HEK293 (cell line): ENCODE data around the gene RIBC2.

ENCODE experiments used
- CTCF ChIA-PET: fragments of 350-600 bp; formaldehyde crosslinking; extraction: SDS; loops from one replicate; lab custom pipeline; 2021; ENCODE audit warnings: antibody characterized with exemption; lab: Yijun Ruan, JAX
- POLR2A ChIA-PET: fragments of 300-600 bp; formaldehyde crosslinking; extraction: SDS; loops from one replicate; lab custom pipeline; 2020; ENCODE audit warnings: antibody characterized with exemption, inconsistent platforms; lab: Yijun Ruan, JAX
- H3K27ac ChIP-seq: fragments of 200-500 bp; sonication (Bioruptor generic); 2 replicates; pipeline ENCODE4 v1.5.1; 2014; ENCODE audit warnings: low read depth, low read length, control low read depth, inconsistent platforms; ENCODE audit errors: extremely low read depth
- H3K36me3 ChIP-seq, 2 experiments: fragments of 200-500 bp in 1 of 2; sonication (Bioruptor generic) in 1 of 2; 1 replicate in 1 of 2; 2 replicates in 1 of 2; pipeline ENCODE4 v1.5.1; 2014 to 2017; ENCODE audit warnings: inconsistent platforms in 2 of 2, low read length in 2 of 2; ENCODE audit not compliant: control insufficient read depth in 2 of 2, insufficient read depth in 1 of 2
- H3K4me1 ChIP-seq: fragments of 200-500 bp; sonication (Bioruptor generic); 2 replicates; pipeline ENCODE4 v1.5.1; 2014; ENCODE audit warnings: mild to moderate bottlenecking, low read length, inconsistent platforms; ENCODE audit not compliant: control insufficient read depth, insufficient read depth
- H3K4me3 ChIP-seq: 2 replicates; pipeline ENCODE4 v1.5.1; 2011; ENCODE audit warnings: low read depth, mild to moderate bottlenecking, control low read depth, low read length, moderate library complexity
- H3K9me3 ChIP-seq: fragments of 200-500 bp; sonication (Bioruptor generic); 2 replicates; pipeline ENCODE4 v1.5.1; 2014; ENCODE audit warnings: low read depth, low read length, inconsistent platforms; ENCODE audit not compliant: control insufficient read depth, insufficient read depth
- GFI1B ChIP-seq: fragments of 450-650 bp; formaldehyde crosslinking; IDR thresholded peaks from 2 replicates; pipeline ENCODE4 v1.5.1; 2016; ENCODE audit warnings: missing biosample characterization, missing genetic modification characterization
- GLI4 ChIP-seq: fragments of 450-650 bp; formaldehyde crosslinking; IDR thresholded peaks from 2 replicates; pipeline ENCODE4 v1.5.1; 2016; ENCODE audit warnings: missing biosample characterization, missing genetic modification characterization
- SCRT1 ChIP-seq: fragments of 450-650 bp; formaldehyde crosslinking; IDR thresholded peaks from 2 replicates; pipeline ENCODE4 v1.5.1; 2016; ENCODE audit warnings: missing biosample characterization, missing genetic modification characterization, borderline replicate concordance
- SCRT2 ChIP-seq: fragments of 450-650 bp; formaldehyde crosslinking; IDR thresholded peaks from 2 replicates; pipeline ENCODE4 v1.5.1; 2016; ENCODE audit warnings: missing biosample characterization, missing genetic modification characterization
- SP2 ChIP-seq: fragments of 450-650 bp; formaldehyde crosslinking; IDR thresholded peaks from 2 replicates; pipeline ENCODE4 v1.5.1; 2016; ENCODE audit warnings: missing biosample characterization, missing genetic modification characterization
- WT1 ChIP-seq: fragments of 450-650 bp; formaldehyde crosslinking; IDR thresholded peaks from 2 replicates; pipeline ENCODE4 v1.5.1; 2016; ENCODE audit warnings: missing biosample characterization, missing genetic modification characterization
- YY1 ChIP-seq: fragments of 450-650 bp; formaldehyde crosslinking; IDR thresholded peaks from 2 replicates; pipeline ENCODE4 v1.5.1; 2018; ENCODE audit warnings: missing biosample characterization, missing genetic modification characterization
- ZBTB8A ChIP-seq: fragments of 450-650 bp; formaldehyde crosslinking; IDR thresholded peaks from 2 replicates; pipeline ENCODE4 v1.5.1; 2016; ENCODE audit warnings: missing biosample characterization, missing genetic modification characterization
- ZEB2 ChIP-seq: fragments of 450-650 bp; formaldehyde crosslinking; IDR thresholded peaks from 2 replicates; pipeline ENCODE4 v1.5.1; 2016; ENCODE audit warnings: missing biosample characterization, missing genetic modification characterization
- ZIC2 ChIP-seq: fragments of 450-650 bp; formaldehyde crosslinking; IDR thresholded peaks from 2 replicates; pipeline ENCODE4 v1.5.1; 2016; ENCODE audit warnings: missing biosample characterization, missing genetic modification characterization
- ZNF138 ChIP-seq: fragments of 450-650 bp; formaldehyde crosslinking; IDR thresholded peaks from 2 replicates; pipeline ENCODE4 v1.5.1; 2016; ENCODE audit warnings: missing biosample characterization, missing genetic modification characterization, borderline replicate concordance
- ZNF16 ChIP-seq: fragments of 450-650 bp; formaldehyde crosslinking; IDR thresholded peaks from 2 replicates; pipeline ENCODE4 v1.5.1; 2016; ENCODE audit warnings: low read depth, missing biosample characterization, missing genetic modification characterization
- ZNF24 ChIP-seq: fragments of 450-650 bp; formaldehyde crosslinking; IDR thresholded peaks from 2 replicates; pipeline ENCODE4 v1.5.1; 2016; ENCODE audit warnings: missing biosample characterization, missing genetic modification characterization
- ZNF391 ChIP-seq: fragments of 450-650 bp; formaldehyde crosslinking; IDR thresholded peaks from 2 replicates; pipeline ENCODE4 v1.5.1; 2016; ENCODE audit warnings: low read depth, missing biosample characterization, missing genetic modification characterization, borderline replicate concordance
- ZNF404 ChIP-seq: fragments of 450-650 bp; formaldehyde crosslinking; IDR thresholded peaks from 2 replicates; pipeline ENCODE4 v1.5.1; 2017; ENCODE audit warnings: missing biosample characterization, missing genetic modification characterization
- ZNF544 ChIP-seq: fragments of 450-650 bp; formaldehyde crosslinking; IDR thresholded peaks from 2 replicates; pipeline ENCODE4 v1.5.0; 2017; ENCODE audit warnings: missing biosample characterization, missing genetic modification characterization
- ZNF548 ChIP-seq: fragments of 450-650 bp; formaldehyde crosslinking; IDR thresholded peaks from 2 replicates; pipeline ENCODE4 v1.5.1; 2016; ENCODE audit warnings: missing biosample characterization, missing genetic modification characterization
- ZNF555 ChIP-seq: fragments of 450-650 bp; formaldehyde crosslinking; conservative IDR thresholded peaks from 2 replicates; pipeline ENCODE4 v1.5.1; 2017; ENCODE audit warnings: missing biosample characterization, mild to moderate bottlenecking, missing genetic modification characterization, inconsistent platforms
- ZNF560 ChIP-seq: fragments of 450-650 bp; formaldehyde crosslinking; IDR thresholded peaks from 2 replicates; pipeline ENCODE4 v1.5.1; 2017; ENCODE audit warnings: missing biosample characterization, missing genetic modification characterization, borderline replicate concordance
- ZNF571 ChIP-seq: fragments of 450-650 bp; formaldehyde crosslinking; IDR thresholded peaks from 2 replicates; pipeline ENCODE4 v1.5.0; 2017; ENCODE audit warnings: missing biosample characterization, missing genetic modification characterization
- ZNF670 ChIP-seq: fragments of 450-650 bp; formaldehyde crosslinking; IDR thresholded peaks from 2 replicates; pipeline ENCODE4 v1.5.1; 2016; ENCODE audit warnings: missing biosample characterization, missing genetic modification characterization, low read depth
- ZSCAN23 ChIP-seq: fragments of 450-650 bp; formaldehyde crosslinking; IDR thresholded peaks from 2 replicates; pipeline ENCODE4 v1.5.1; 2016; ENCODE audit warnings: missing biosample characterization, missing genetic modification characterization
- TF ChIP-seq, protein P1 (sequence below): fragments of 450-650 bp; formaldehyde crosslinking; conservative IDR thresholded peaks from 2 replicates; pipeline ENCODE4 v1.5.1; 2016; ENCODE audit warnings: low read depth, missing biosample characterization, missing genetic modification characterization
- TF ChIP-seq, protein P2 (sequence below): fragments of 450-650 bp; formaldehyde crosslinking; IDR thresholded peaks from 2 replicates; pipeline ENCODE4 v1.5.1; 2016; ENCODE audit warnings: missing biosample characterization, missing genetic modification characterization
- TF ChIP-seq, protein P3 (sequence below): fragments of 450-650 bp; formaldehyde crosslinking; IDR thresholded peaks from 2 replicates; pipeline ENCODE4 v1.5.1; 2017; ENCODE audit warnings: missing biosample characterization, missing genetic modification characterization

The RIBC2 gene

GRCh38 chr22:45456811-45457210 is 43.3 kb downstream of the RIBC2 start:
- ChIA-PET CTCF (no interaction called here), POLR2A (no interaction called here)
- no peaks in the 10 kb centered on the region for H3K9me3 ChIP-seq

GRCh38 chr22:45458532-45458931 is 45.0 kb downstream of the RIBC2 start:
- TF ChIP-seq ZNF548 (tag by site-specific recombination): peak; percentile 95
- no peak for TF ChIP-seq WT1 (tag by site-specific recombination)
- TF ChIP-seq, all 188 proteins: peak for 1
- POLR2A ChIA-PET: no interaction called here

More at GRCh38 chr22:45456811-45457210, 43.3 kb downstream of the RIBC2 start:
- TF ChIP-seq SP2 (tag by site-specific recombination) (no peak), ZNF544 (tag by site-specific recombination) (no peak), ZNF391 (no peak), ZIC2 (tag by site-specific recombination) (no peak), GFI1B (tag by site-specific recombination) (no peak), ZBTB8A (tag by site-specific recombination) (no peak), ZNF571 (tag by site-specific recombination) (no peak), ZNF560 (tag by site-specific recombination) (no peak), ZNF670 (tag by site-specific recombination) (no peak), ZEB2 (tag by site-specific recombination) (no peak), YY1 (tag by site-specific recombination) (no peak)
- TF ChIP-seq, protein P1, sequence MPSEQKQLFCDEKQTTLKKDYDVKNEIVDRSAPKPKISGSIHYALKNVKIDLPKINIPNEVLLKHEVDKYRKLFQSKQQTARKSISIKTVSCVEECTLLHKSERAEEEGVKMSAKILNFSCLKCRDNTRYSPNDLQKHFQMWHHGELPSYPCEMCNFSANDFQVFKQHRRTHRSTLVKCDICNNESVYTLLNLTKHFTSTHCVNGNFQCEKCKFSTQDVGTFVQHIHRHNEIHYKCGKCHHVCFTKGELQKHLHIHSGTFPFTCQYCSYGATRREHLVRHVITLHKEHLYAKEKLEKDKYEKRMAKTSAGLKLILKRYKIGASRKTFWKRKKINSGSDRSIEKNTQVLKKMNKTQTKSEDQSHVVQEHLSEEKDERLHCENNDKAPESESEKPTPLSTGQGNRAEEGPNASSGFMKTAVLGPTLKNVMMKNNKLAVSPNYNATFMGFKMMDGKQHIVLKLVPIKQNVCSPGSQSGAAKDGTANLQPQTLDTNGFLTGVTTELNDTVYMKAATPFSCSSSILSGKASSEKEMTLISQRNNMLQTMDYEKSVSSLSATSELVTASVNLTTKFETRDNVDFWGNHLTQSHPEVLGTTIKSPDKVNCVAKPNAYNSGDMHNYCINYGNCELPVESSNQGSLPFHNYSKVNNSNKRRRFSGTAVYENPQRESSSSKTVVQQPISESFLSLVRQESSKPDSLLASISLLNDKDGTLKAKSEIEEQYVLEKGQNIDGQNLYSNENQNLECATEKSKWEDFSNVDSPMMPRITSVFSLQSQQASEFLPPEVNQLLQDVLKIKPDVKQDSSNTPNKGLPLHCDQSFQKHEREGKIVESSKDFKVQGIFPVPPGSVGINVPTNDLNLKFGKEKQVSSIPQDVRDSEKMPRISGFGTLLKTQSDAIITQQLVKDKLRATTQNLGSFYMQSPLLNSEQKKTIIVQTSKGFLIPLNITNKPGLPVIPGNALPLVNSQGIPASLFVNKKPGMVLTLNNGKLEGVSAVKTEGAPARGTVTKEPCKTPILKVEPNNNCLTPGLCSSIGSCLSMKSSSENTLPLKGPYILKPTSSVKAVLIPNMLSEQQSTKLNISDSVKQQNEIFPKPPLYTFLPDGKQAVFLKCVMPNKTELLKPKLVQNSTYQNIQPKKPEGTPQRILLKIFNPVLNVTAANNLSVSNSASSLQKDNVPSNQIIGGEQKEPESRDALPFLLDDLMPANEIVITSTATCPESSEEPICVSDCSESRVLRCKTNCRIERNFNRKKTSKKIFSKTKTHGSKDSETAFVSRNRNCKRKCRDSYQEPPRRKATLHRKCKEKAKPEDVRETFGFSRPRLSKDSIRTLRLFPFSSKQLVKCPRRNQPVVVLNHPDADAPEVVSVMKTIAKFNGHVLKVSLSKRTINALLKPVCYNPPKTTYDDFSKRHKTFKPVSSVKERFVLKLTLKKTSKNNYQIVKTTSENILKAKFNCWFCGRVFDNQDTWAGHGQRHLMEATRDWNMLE (tag by site-specific recombination): no peak
- TF ChIP-seq, protein P2, sequence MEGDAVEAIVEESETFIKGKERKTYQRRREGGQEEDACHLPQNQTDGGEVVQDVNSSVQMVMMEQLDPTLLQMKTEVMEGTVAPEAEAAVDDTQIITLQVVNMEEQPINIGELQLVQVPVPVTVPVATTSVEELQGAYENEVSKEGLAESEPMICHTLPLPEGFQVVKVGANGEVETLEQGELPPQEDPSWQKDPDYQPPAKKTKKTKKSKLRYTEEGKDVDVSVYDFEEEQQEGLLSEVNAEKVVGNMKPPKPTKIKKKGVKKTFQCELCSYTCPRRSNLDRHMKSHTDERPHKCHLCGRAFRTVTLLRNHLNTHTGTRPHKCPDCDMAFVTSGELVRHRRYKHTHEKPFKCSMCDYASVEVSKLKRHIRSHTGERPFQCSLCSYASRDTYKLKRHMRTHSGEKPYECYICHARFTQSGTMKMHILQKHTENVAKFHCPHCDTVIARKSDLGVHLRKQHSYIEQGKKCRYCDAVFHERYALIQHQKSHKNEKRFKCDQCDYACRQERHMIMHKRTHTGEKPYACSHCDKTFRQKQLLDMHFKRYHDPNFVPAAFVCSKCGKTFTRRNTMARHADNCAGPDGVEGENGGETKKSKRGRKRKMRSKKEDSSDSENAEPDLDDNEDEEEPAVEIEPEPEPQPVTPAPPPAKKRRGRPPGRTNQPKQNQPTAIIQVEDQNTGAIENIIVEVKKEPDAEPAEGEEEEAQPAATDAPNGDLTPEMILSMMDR (tag by site-specific recombination): no peak
- H3K27ac ChIP-seq: no peak overlapping the region
- H3K4me1 ChIP-seq: no peaks in the 10 kb centered on the region
- no peak overlapping the region for H3K4me3 ChIP-seq
- H3K36me3 ChIP-seq: no peaks in the 10 kb centered on the region

DNA sequence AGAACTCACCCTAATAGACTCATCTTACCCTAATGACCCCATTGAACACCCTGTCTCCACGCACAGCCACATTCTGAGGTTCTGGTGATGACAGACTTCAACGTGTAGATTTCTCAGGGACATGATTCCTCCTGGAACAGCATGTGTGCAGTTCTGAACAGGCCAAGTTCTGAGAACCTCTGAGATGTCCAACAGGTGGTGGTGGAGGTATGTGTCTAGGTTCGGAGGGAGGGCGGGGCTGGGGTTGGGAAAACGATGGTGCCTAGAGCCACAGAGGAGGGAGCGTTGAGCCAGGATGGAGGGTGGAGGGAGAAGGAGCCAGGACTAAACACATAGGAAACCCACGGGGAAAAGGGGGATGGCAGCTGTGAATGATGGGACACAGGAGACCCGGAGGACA is 45.7 kb downstream of the RIBC2 start:
- H3K4me1 ChIP-seq: no peaks in the 10 kb centered on the region
- H3K36me3 ChIP-seq: no peaks in the 10 kb centered on the region
- H3K4me3 ChIP-seq: no peak overlapping the region
- ChIA-PET POLR2A (no interaction called here), CTCF (no interaction called here)
- TF ChIP-seq SCRT2 (tag by site-specific recombination) (peak; percentile 68), ZNF138 (tag by site-specific recombination) (no peak), GLI4 (tag by site-specific recombination) (no peak), GFI1B (tag by site-specific recombination) (no peak), ZNF548 (tag by site-specific recombination) (no peak), ZNF24 (tag by site-specific recombination) (no peak), ZSCAN23 (no peak), SCRT1 (tag by site-specific recombination) (peak; percentile 59; the same call in 1 of the 2 replicates), ZNF16 (tag by site-specific recombination) (no peak), ZNF404 (tag by site-specific recombination) (no peak), ZNF555 (tag by site-specific recombination) (no peak), ZNF391 (no peak)
- TF ChIP-seq, protein P3, sequence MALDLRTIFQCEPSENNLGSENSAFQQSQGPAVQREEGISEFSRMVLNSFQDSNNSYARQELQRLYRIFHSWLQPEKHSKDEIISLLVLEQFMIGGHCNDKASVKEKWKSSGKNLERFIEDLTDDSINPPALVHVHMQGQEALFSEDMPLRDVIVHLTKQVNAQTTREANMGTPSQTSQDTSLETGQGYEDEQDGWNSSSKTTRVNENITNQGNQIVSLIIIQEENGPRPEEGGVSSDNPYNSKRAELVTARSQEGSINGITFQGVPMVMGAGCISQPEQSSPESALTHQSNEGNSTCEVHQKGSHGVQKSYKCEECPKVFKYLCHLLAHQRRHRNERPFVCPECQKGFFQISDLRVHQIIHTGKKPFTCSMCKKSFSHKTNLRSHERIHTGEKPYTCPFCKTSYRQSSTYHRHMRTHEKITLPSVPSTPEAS (tag by site-specific recombination): no peak
- H3K9me3 ChIP-seq: no peaks in the 10 kb centered on the region
- H3K27ac ChIP-seq: no peak overlapping the region

More at GRCh38 chr22:45458532-45458931, 45.0 kb downstream of the RIBC2 start:
- H3K36me3 ChIP-seq: no peaks in the 10 kb centered on the region
- no peaks in the 10 kb centered on the region for H3K9me3 ChIP-seq
- H3K4me3 ChIP-seq: no peak overlapping the region
- no peak overlapping the region for H3K27ac ChIP-seq
- CTCF ChIA-PET: no interaction called here
- no peaks in the 10 kb centered on the region for H3K4me1 ChIP-seq
